GM19025 (cell line): ENCODE results near the gene EXOC5.

Experiments
- ATAC-seq: cut with Tn5 transposase; IDR thresholded peaks from one replicate; pipeline ENCODE4 v1.9.1; 2021; ENCODE audit warnings: mild to moderate bottlenecking, low read depth, moderate library complexity; ENCODE audit not compliant: unreplicated experiment

EXOC5 gene

GRCh38 chr14:57171903-57172302, 96.8 kb downstream of the EXOC5 start:
- no peak for ATAC-seq

DNA sequence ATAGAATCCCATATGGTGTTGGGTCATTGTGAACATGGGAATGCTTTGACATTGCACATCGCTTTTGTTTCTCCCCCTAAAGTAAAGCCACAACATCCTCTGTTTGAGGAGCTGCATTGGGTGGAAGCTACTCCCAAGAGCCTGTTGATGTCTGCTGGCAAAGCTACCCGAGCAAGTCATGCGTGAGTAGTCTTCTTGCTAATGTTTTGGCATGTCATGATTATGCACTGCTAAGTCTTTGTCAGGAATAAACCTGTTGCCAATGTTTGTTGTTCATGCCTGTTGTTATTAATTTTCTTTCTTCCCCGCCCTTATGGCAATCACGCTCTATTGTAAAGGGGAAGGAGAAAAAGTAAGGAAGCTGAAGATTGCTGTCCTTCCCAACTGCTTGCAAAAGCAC, 97.3 kb downstream of the EXOC5 start:
- ATAC-seq = no peak

DNA sequence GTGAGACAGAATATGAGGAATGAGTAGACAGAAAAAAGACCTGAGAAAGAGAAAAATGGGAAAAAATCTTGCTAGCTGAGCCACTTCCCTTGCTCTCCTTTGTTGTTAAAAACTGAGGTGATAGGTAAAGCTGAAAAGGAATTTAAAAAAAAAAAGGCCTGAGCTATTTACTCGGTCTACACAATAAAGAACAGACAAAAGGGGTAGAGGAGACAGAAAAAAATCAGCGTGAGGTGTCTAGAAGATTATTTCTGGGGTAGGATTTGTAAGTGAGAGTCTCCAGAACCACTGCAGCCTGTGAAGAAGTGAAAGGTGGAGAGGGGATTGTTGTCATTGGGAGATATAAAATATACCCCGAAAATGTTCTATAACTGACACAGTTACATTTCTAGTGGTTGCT, 98.8 kb downstream of the EXOC5 start:
- no peak for ATAC-seq

GRCh38 chr14:57168138-57168679, 100.5 kb downstream of the EXOC5 start:
- ATAC-seq = no peak

DNA sequence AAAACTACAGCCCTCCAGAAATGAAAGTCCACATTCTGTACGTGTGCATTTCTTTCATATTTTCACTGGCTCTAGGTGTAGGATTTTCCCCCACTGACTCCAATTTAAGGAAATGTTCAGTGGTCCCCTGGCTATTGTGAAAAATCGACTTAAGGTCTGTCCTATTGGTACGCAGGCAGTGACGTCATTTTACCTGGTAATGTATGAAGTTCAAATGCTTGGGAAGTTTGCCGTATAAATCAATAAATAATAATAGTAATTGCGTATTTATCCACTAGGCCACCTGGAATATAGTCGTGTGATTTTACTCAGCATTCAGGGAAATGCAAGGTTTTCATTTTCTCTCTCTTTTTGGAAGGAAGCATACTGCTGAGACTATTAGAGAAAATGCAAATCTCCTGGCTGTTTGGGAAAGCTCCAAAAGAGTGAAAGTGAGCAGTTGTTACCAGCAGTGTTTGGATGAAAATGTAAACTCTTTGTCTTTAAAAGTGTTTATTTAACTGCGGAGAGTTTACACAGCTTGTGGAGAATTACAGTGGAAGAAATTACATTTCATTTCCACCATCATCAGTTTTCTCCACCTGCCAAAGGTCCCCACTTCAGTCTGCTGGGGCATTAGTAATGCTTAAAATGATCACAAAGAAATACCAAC, 107.0 kb downstream of the EXOC5 start:
- ATAC-seq = no peak

GRCh38 chr14:57160333-57160732, 108.4 kb downstream of the EXOC5 start:
- no peak for ATAC-seq

DNA sequence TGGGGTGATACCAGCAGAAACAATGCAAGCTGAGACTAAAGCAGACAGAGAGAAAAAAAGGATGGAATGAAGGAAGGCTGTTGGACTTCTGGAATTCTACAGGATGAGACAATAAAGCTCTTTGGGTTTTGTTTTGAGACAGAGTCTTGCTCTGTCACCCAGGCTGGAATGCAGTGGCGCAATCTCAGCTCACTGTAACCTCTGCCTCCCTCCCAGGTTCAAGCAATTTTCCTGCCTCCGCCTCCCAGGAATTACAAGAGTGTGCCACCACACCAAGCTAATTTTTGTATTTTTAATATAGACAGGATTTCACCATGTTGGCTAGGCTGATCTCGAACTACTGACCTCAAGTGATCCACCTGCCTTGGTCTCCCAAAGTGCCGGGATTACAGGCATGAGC, 115.4 kb downstream of the EXOC5 start:
- ATAC-seq = no peak
